ENCODE measurements around the gene CDKAL1. TPM values are rescaled to one million over a fixed set of nuclear protein-coding genes. Genes with fewer than 3 reads are reported as not detected.

The CDKAL1 gene
- total RNA-seq, 6 experiments from 2014 or later: 9.2 to 14.3 (median 11.9) TPM

- Mint-ChIP-seq H3K9me3 (no peaks in the 10 kb centered on the region), H3K4me1 (ENCODE audit: low read depth) (peaks cover 24% of the 10 kb centered on the region), H3K4me3 (no peak overlapping the region), H3K36me3 (ENCODE audit: low read depth) (peaks cover 10% of the 10 kb centered on the region; the same call in 1 of the 2 replicates), H3K27ac (no peak overlapping the region), H3K27me3 (ENCODE audit: insufficient read depth) (no peaks in the 10 kb centered on the region; the same call in 1 of the 2 replicates)
- TF ChIP-seq CTCF (IDR thresholded peaks at IDR 0.05): no peak
- DNase-seq: no peak
Observed at GRCh38 chr6:20687494-20687893, 153.2 kb downstream of the CDKAL1 start.

DNA sequence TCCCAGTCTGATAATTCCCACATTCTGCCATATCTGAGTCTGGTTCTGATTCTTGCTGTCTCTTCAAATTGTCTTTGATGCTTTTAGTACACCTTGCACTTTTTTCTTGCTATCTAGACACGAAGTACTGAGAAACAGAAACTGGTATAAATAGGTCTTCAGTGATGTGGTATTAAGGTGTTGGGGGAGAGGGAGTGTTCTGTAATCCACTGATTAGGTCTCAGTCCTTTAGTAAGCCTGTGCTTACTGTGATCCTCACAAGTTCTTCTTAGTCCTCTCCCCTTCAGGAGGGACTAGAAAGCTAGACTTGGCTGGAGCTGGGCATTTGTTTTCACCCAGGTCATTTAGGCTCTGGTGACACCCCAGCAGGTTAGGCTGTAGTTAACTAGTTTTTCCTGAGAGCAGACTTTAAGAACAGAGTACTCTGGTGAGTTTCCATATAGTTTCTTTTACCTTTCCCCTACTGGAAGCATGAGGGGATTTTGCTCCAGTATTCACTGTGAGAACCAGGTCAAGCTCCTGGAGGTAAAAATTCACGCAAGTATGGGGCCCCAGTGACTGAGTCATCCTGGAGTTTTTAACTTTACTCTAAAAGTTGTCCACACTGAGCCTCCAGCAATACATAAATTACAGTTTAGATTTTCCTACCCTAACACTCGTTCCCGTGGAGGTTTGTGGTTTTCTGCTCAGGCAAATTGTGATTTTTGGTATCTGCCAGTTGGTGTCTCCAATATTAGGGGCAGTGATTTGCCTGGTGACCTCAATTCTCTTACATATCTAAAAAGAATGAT is 154.6 kb downstream of the CDKAL1 start:
- peaks cover 10% of the 10 kb centered on the region; the same call in 1 of the 2 replicates for H3K36me3 Mint-ChIP-seq (ENCODE audit: low read depth)
- H3K27me3 Mint-ChIP-seq (ENCODE audit: insufficient read depth): no peaks in the 10 kb centered on the region; the same call in 1 of the 2 replicates
- H3K4me3 Mint-ChIP-seq: no peak overlapping the region
- H3K4me1 Mint-ChIP-seq (ENCODE audit: low read depth): peaks cover 35% of the 10 kb centered on the region
- H3K9me3 Mint-ChIP-seq: no peaks in the 10 kb centered on the region
- 0 out of 2 replicates have a peak overlapping the region, but pooled peaks have one; percentile 2 for H3K27ac Mint-ChIP-seq
- DNase-seq: peak; percentile 20
- TF ChIP-seq CTCF (IDR thresholded peaks at IDR 0.05): no peak

DNA sequence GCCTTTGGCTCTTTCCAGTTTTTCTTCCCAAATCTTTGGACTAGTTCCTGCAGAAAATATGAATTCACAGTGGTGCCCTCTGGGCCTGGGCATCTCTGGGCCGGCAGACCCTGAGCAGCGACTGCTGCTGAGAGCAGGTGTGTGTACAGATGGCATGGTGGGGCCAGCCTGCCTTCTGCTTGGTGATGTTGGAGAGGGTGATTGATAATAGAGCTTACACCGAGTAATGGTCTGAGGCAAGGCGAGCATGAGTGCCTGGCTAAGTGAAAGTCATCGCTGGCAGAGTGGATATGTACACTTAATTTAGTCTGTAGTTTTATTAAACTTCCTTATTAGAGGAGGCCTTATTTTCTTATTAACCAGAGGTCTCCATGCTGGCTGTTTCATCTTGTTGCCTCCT is 156.9 kb downstream of the CDKAL1 start:
- no peaks in the 10 kb centered on the region for H3K9me3 Mint-ChIP-seq
- no peak overlapping the region for H3K27ac Mint-ChIP-seq
- no peak for DNase-seq
- no peak for TF ChIP-seq CTCF (IDR thresholded peaks at IDR 0.05)
- no peaks in the 10 kb centered on the region; the same call in 1 of the 2 replicates for H3K36me3 Mint-ChIP-seq (ENCODE audit: low read depth)
- peaks cover 41% of the 10 kb centered on the region for H3K4me1 Mint-ChIP-seq (ENCODE audit: low read depth)
- H3K27me3 Mint-ChIP-seq (ENCODE audit: insufficient read depth): no peaks in the 10 kb centered on the region; the same call in 1 of the 2 replicates
- H3K4me3 Mint-ChIP-seq: no peak overlapping the region

DNA sequence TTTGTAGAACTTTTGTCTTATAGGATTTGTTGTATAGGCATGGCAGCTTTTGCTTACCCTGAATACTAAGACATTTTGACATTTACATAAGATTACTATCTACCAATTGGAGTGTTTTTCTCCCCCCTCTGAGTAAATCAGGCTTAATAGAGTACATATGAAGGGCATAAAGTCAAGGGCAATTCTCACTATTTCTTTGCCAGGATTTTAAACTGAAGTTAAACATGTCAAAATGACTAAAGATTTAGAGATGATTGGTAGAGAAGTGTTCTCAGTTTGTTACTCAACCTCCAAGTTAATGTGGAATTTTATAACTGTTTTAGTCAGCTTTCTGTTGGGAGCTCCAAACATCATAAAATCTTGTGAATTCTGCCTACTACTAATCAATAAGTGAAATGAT is 157.8 kb downstream of the CDKAL1 start:
- no peak for DNase-seq
- Mint-ChIP-seq H3K27me3 (ENCODE audit: insufficient read depth) (no peaks in the 10 kb centered on the region; the same call in 1 of the 2 replicates), H3K9me3 (no peaks in the 10 kb centered on the region), H3K27ac (no peak overlapping the region), H3K36me3 (ENCODE audit: low read depth) (no peaks in the 10 kb centered on the region; the same call in 1 of the 2 replicates), H3K4me1 (ENCODE audit: low read depth) (peaks cover 48% of the 10 kb centered on the region), H3K4me3 (no peak overlapping the region)
- TF ChIP-seq CTCF (IDR thresholded peaks at IDR 0.05): no peak

- TF ChIP-seq CTCF (IDR thresholded peaks at IDR 0.05): no peak
- DNase-seq: peak; percentile 6
- H3K4me1 Mint-ChIP-seq (ENCODE audit: low read depth): peaks cover 48% of the 10 kb centered on the region
- H3K9me3 Mint-ChIP-seq: no peaks in the 10 kb centered on the region
- peak overlapping the region; percentile 49; the same call in 1 of the 2 replicates for H3K27ac Mint-ChIP-seq
- no peak overlapping the region for H3K4me3 Mint-ChIP-seq
- no peaks in the 10 kb centered on the region; the same call in 1 of the 2 replicates for H3K27me3 Mint-ChIP-seq (ENCODE audit: insufficient read depth)
- H3K36me3 Mint-ChIP-seq (ENCODE audit: low read depth): no peaks in the 10 kb centered on the region; the same call in 1 of the 2 replicates
Observed at GRCh38 chr6:20693466-20694063, 159.3 kb downstream of the CDKAL1 start.
